ENCODE results near the gene GOLGA7B. TPM values are rescaled to one million over a fixed set of nuclear protein-coding genes. Genes with fewer than 3 reads are reported as not detected.

Gene GOLGA7B
- total and polyA plus RNA-seq, 2 of the 4 experiments (the other 2 are of a cell fraction): not detected

- in situ Hi-C loops (cut with MboI; ENCODE audit: low sequenced_read_pairs) (no loop called here), dilution Hi-C loops (cut with HindIII; ENCODE audit: low sequenced_read_pairs, unreplicated experiment) (no loop called here), intact Hi-C loops (cut with micrococcal nuclease) (no loop called here)
- peaks cover 7% of the 10 kb centered on the region for H3K27me3 ChIP-seq (ENCODE audit: control insufficient read depth, insufficient read depth, low read length)
- H4K8ac ChIP-seq (ENCODE audit: low read depth in 2 of 2, low read length in 2 of 2): no peak overlapping the region
- H2AK9ac ChIP-seq (replicated peaks; ENCODE audit: low read depth, low read length, poor library complexity): no peak overlapping the region
- H4K5ac ChIP-seq (ENCODE audit: low read depth, low read length): no peak overlapping the region
- no peak overlapping the region for H4K91ac ChIP-seq (ENCODE audit: insufficient read depth, low read depth, low read length)
- H4K20me1 ChIP-seq (ENCODE audit: insufficient read depth, low read length): no peaks in the 10 kb centered on the region
- H3K4me1 ChIP-seq (ENCODE audit: control insufficient read depth, insufficient read depth, low read length): 0 out of 2 replicates have a peak, but pooled peaks cover 2% of the 10 kb centered on the region
- no peak overlapping the region for H2AK5ac ChIP-seq (ENCODE audit: low read depth, low read length)
- no peak overlapping the region for H2BK120ac ChIP-seq (ENCODE audit: low read depth, low read length)
- H3K9me3 ChIP-seq (ENCODE audit: control insufficient read depth, insufficient read depth, low read length): no peaks in the 10 kb centered on the region
- no peak overlapping the region for H3K56ac ChIP-seq (ENCODE audit: extremely low read depth, insufficient read depth, low read length)
- peaks cover 6% of the 10 kb centered on the region; the same call in 1 of the 2 replicates for H3K9me1 ChIP-seq (ENCODE audit: insufficient read depth, low read length)
- ChIA-PET POLR2A (ENCODE audit: unreplicated experiment) (no interaction called here), CTCF (no interaction called here)
- no peak overlapping the region for H3K4ac ChIP-seq (ENCODE audit: low read depth, low read length)
- no peak overlapping the region for H2BK20ac ChIP-seq (ENCODE audit: low read depth, low read length)
- H3K9ac ChIP-seq (ENCODE audit: low read depth, low read length): no peak overlapping the region
- H3K27ac ChIP-seq (ENCODE audit: insufficient read depth, low read length): no peak overlapping the region
- no peak overlapping the region for H3K18ac ChIP-seq (ENCODE audit: low read depth, low read length)
- DNase-seq (no peak), ATAC-seq (ENCODE audit: low read depth) (no peak)
- no peak overlapping the region for H3K4me2 ChIP-seq (ENCODE audit: low read depth, low read length)
- BruUV-seq (replicated peaks): no TSS peak
- H3K4me3 ChIP-seq (ENCODE audit: insufficient read depth, low read depth, low read length): no peak overlapping the region
- no peak overlapping the region for H2AFZ ChIP-seq (replicated peaks; ENCODE audit: low read length, poor library complexity)
- H3K23ac ChIP-seq (ENCODE audit: low read depth, low read length): no peak overlapping the region
- no peak overlapping the region for H3K14ac ChIP-seq (replicated peaks; ENCODE audit: low read depth, low read length)
- H3K79me1 ChIP-seq (ENCODE audit: low read depth in 1 of 2, low read length in 2 of 2): no peaks in the 10 kb centered on the region
- WGBS, 2 experiments (ENCODE audit: extremely low coverage in 2 of 2, insufficient read length in 1 of 2): no CpG with 5 or more reads among the region's 2 CpGs
- H2BK5ac ChIP-seq (ENCODE audit: low read depth, low read length, poor library complexity, severe bottlenecking): no peak overlapping the region
- no peaks in the 10 kb centered on the region for H3K36me3 ChIP-seq (ENCODE audit: control insufficient read depth, insufficient read depth, low read length)
- no peak for TF ChIP-seq FOS (IDR thresholded peaks at IDR 0.05; ENCODE audit: low read depth, low read length)
- TF ChIP-seq POLR2A (IDR thresholded peaks at IDR 0.05; ENCODE audit: low read depth, low read length): no peak
- TF ChIP-seq SMC3 (IDR thresholded peaks at IDR 0.05; ENCODE audit: low read depth, low read length): no peak
- TF ChIP-seq BHLHE40 (IDR thresholded peaks at IDR 0.05; ENCODE audit: low read depth, low read length): no peak
- TF ChIP-seq, protein P1, sequence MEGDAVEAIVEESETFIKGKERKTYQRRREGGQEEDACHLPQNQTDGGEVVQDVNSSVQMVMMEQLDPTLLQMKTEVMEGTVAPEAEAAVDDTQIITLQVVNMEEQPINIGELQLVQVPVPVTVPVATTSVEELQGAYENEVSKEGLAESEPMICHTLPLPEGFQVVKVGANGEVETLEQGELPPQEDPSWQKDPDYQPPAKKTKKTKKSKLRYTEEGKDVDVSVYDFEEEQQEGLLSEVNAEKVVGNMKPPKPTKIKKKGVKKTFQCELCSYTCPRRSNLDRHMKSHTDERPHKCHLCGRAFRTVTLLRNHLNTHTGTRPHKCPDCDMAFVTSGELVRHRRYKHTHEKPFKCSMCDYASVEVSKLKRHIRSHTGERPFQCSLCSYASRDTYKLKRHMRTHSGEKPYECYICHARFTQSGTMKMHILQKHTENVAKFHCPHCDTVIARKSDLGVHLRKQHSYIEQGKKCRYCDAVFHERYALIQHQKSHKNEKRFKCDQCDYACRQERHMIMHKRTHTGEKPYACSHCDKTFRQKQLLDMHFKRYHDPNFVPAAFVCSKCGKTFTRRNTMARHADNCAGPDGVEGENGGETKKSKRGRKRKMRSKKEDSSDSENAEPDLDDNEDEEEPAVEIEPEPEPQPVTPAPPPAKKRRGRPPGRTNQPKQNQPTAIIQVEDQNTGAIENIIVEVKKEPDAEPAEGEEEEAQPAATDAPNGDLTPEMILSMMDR (conservative IDR thresholded peaks at IDR 0.05; ENCODE audit: low read depth, low read length): no peak
- TF ChIP-seq RFX5 (IDR thresholded peaks at IDR 0.05; ENCODE audit: low read depth, low read length): no peak
- no peak for TF ChIP-seq CEBPB (IDR thresholded peaks at IDR 0.05; ENCODE audit: low read depth, low read length)
- no peak for TF ChIP-seq ELK1 (IDR thresholded peaks at IDR 0.05; ENCODE audit: borderline replicate concordance, low read depth, low read length)
- TF ChIP-seq MAFK (IDR thresholded peaks at IDR 0.05; ENCODE audit: low read depth, low read length): no peak
- no peak for TF ChIP-seq RCOR1 (IDR thresholded peaks at IDR 0.05; ENCODE audit: insufficient replicate concordance, low read length)
- TF ChIP-seq MXI1 (IDR thresholded peaks at IDR 0.05; ENCODE audit: borderline replicate concordance, low read depth, low read length): no peak
- TF ChIP-seq, protein P2, sequence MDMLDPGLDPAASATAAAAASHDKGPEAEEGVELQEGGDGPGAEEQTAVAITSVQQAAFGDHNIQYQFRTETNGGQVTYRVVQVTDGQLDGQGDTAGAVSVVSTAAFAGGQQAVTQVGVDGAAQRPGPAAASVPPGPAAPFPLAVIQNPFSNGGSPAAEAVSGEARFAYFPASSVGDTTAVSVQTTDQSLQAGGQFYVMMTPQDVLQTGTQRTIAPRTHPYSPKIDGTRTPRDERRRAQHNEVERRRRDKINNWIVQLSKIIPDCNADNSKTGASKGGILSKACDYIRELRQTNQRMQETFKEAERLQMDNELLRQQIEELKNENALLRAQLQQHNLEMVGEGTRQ (IDR thresholded peaks at IDR 0.05; ENCODE audit: low read depth, low read length): no peak
- TF ChIP-seq MAZ (IDR thresholded peaks at IDR 0.05; ENCODE audit: borderline replicate concordance, low read depth, low read length): no peak
- TF ChIP-seq CHD1 (IDR thresholded peaks at IDR 0.05; ENCODE audit: low read depth, low read length): no peak
- TF ChIP-seq RAD21 (IDR thresholded peaks at IDR 0.05; ENCODE audit: low read length): no peak
- TF ChIP-seq NFE2L2 (IDR thresholded peaks at IDR 0.05; ENCODE audit: low read depth, low read length): no peak
- H2BK15ac ChIP-seq (ENCODE audit: low read depth, low read length): no peak overlapping the region
Observed at GRCh38 chr10:97843281-97843671, 6.4 kb upstream of the GOLGA7B start.
